PC-3 (cell line): ENCODE measurements around the gene NLRP4. TPM values are rescaled to one million over a fixed set of nuclear protein-coding genes. Genes with fewer than 3 reads are reported as not detected.

Experiments
- ATAC-seq: fragments of 200-7000 bp; cut with Tn5 transposase; 2 replicates; pipeline ENCODE4 v1.9.1; 2020; ENCODE audit warnings: mild to moderate bottlenecking, moderate library complexity
- BruUV-seq: library from RNA; stranded (reverse); fragments of 400-500 nt; replicated peaks from 2 replicates; lab custom pipeline; 2021; lab: Mats Ljungman, UMichigan
- CTCF ChIA-PET: fragments of 300-600 bp; sonication (Branson Sonifier 250); formaldehyde crosslinking; loops from one replicate; lab custom pipeline; 2022; ENCODE audit warnings: antibody characterized with exemption; lab: Charles Lee
- POLR2A ChIA-PET: fragments of 300-600 bp; sonication (Branson Sonifier 250); formaldehyde crosslinking; loops from one replicate; lab custom pipeline; 2022; ENCODE audit warnings: antibody characterized with exemption; ENCODE audit not compliant: unreplicated experiment; lab: Charles Lee
- DNase-seq: peaks from one replicate; pipeline ENCODE4 v3.0.0-alpha.2; 2015
- H2AFZ ChIP-seq: fragments of 300-600 bp; sonication (generic); 2 replicates; pipeline ENCODE4 v1.6.0; 2016; ENCODE audit warnings: antibody characterized with exemption, low read length
- H3F3A ChIP-seq: fragments of 300-600 bp; sonication (generic); one replicate; pipeline ENCODE4 v1.6.0; 2017; ENCODE audit warnings: antibody characterized with exemption, low read length, control low read depth, mild to moderate bottlenecking; ENCODE audit not compliant: unreplicated experiment
- H3K27ac ChIP-seq: fragments of 300-600 bp; sonication (generic); 2 replicates; pipeline ENCODE4 v1.5.1; 2016; ENCODE audit warnings: mild to moderate bottlenecking, low read length
- H3K27me3 ChIP-seq: fragments of 300-600 bp; sonication (generic); 2 replicates; pipeline ENCODE4 v1.6.1; 2016; ENCODE audit warnings: low read length, mixed read lengths
- H3K36me3 ChIP-seq: fragments of 300-600 bp; sonication (generic); 2 replicates; pipeline ENCODE4 v1.6.1; 2016; ENCODE audit warnings: low read depth, mixed run types, low read length, mixed read lengths
- H3K4me1 ChIP-seq: fragments of 300-600 bp; sonication (generic); 2 replicates; pipeline ENCODE4 v1.5.1; 2016; ENCODE audit warnings: low read length; ENCODE audit not compliant: insufficient read depth
- H3K4me2 ChIP-seq: fragments of 300-600 bp; sonication (generic); 2 replicates; pipeline ENCODE4 v1.6.0; 2016; ENCODE audit warnings: low read length
- H3K4me3 ChIP-seq: fragments of 300-600 bp; sonication (generic); 2 replicates; pipeline ENCODE4 v1.5.1; 2016; ENCODE audit warnings: mild to moderate bottlenecking, low read length, mixed read lengths
- H3K79me2 ChIP-seq: fragments of 300-600 bp; sonication (generic); 2 replicates; pipeline ENCODE4 v1.6.1; 2017; ENCODE audit warnings: low read length, mixed read lengths
- H3K9ac ChIP-seq: fragments of 300-600 bp; sonication (generic); 2 replicates; pipeline ENCODE4 v1.6.0; 2016; ENCODE audit warnings: mild to moderate bottlenecking, low read length
- H3K9me2 ChIP-seq: fragments of 300-600 bp; sonication (generic); replicated peaks from 2 replicates; pipeline ENCODE4 v1.6.1; 2016; ENCODE audit warnings: mixed run types, low read length, mixed read lengths
- H3K9me3 ChIP-seq: fragments of 300-600 bp; sonication (generic); 2 replicates; pipeline ENCODE4 v1.6.1; 2016; ENCODE audit warnings: low read length, mixed read lengths
- H4K20me1 ChIP-seq: fragments of 300-600 bp; sonication (generic); 2 replicates; pipeline ENCODE4 v1.6.1; 2016; ENCODE audit warnings: low read length, mixed read lengths
- EZH2 ChIP-seq: fragments of 300-600 bp; sonication (generic); IDR thresholded peaks from one replicate; pipeline ENCODE4 v1.6.1; 2017; ENCODE audit warnings: antibody characterized with exemption, mild to moderate bottlenecking, low read length; ENCODE audit not compliant: unreplicated experiment
- EZH2phosphoT487 ChIP-seq: fragments of 300-600 bp; sonication (generic); IDR thresholded peaks from 2 replicates; pipeline ENCODE4 v1.6.1; 2018; ENCODE audit warnings: mild to moderate bottlenecking, antibody characterized with exemption, low read length, borderline replicate concordance
- intact Hi-C: fragments of 100-400 bp; cut with micrococcal nuclease; formaldehyde crosslinking; loops from 2 replicates; pipeline ENCODE4 v1.9.0; 2023
- total RNA-seq: library from RNA; depleted of rRNA; stranded (reverse); fragments of >200 nt; gene quantifications from 2 replicates; pipeline ENCODE4 v1.2.3, GENCODE V29; 2014
- TF ChIP-seq, protein P1 (sequence below): fragments of 300-600 bp; sonication (generic); conservative IDR thresholded peaks from 2 replicates; pipeline ENCODE4 v1.5.1; 2017; ENCODE audit warnings: antibody characterized with exemption, low read depth, mild to moderate bottlenecking, low read length

The NLRP4 gene
- total RNA-seq, 1 experiment from 2014 or later, result not detected

DNA sequence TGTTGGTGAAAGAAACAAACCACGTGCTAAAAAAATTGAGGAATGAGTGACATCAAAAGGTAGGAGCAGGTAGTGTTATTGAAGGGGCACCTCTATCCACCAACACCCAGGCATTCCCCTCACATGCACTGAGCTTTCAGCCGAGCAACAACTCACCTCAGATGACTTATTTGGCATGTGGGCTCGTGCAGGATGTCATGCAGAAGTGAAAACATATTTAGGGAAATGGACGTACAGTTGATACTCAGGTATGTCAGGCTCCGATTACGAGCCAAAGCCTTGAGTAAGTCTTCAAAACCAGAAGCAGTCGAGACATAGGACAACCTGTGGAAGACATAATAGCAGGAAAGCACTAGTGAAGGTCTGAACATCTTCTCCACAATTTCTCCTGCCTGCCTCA is 34.9 kb upstream of the NLRP4 start:
- intact Hi-C loops, result no loop called here
- no peak for ATAC-seq
- Histone ChIP-seq H3K4me1 (no peaks in the 10 kb centered on the region), H3K9me2 (no peaks in the 10 kb centered on the region), H3K36me3 (no peaks in the 10 kb centered on the region), H3K79me2 (no peaks in the 10 kb centered on the region), H3F3A (no peaks in the 10 kb centered on the region), H3K27me3 (peaks cover 72% of the 10 kb centered on the region), H3K4me3 (no peak overlapping the region), H4K20me1 (no peaks in the 10 kb centered on the region), H3K9ac (no peak overlapping the region), H3K9me3 (peaks cover 4% of the 10 kb centered on the region; the same call in 1 of the 2 replicates), H3K4me2 (no peak overlapping the region), H3K27ac (no peak overlapping the region), H2AFZ (no peak overlapping the region)
- no TSS peak for BruUV-seq
- DNase-seq, result no peak
- no peak for TF ChIP-seq EZH2phosphoT487
- TF ChIP-seq EZH2, result no peak
- TF ChIP-seq, protein P1, sequence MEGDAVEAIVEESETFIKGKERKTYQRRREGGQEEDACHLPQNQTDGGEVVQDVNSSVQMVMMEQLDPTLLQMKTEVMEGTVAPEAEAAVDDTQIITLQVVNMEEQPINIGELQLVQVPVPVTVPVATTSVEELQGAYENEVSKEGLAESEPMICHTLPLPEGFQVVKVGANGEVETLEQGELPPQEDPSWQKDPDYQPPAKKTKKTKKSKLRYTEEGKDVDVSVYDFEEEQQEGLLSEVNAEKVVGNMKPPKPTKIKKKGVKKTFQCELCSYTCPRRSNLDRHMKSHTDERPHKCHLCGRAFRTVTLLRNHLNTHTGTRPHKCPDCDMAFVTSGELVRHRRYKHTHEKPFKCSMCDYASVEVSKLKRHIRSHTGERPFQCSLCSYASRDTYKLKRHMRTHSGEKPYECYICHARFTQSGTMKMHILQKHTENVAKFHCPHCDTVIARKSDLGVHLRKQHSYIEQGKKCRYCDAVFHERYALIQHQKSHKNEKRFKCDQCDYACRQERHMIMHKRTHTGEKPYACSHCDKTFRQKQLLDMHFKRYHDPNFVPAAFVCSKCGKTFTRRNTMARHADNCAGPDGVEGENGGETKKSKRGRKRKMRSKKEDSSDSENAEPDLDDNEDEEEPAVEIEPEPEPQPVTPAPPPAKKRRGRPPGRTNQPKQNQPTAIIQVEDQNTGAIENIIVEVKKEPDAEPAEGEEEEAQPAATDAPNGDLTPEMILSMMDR, result no peak
- ChIA-PET POLR2A (no interaction called here), CTCF (no interaction called here)

DNA sequence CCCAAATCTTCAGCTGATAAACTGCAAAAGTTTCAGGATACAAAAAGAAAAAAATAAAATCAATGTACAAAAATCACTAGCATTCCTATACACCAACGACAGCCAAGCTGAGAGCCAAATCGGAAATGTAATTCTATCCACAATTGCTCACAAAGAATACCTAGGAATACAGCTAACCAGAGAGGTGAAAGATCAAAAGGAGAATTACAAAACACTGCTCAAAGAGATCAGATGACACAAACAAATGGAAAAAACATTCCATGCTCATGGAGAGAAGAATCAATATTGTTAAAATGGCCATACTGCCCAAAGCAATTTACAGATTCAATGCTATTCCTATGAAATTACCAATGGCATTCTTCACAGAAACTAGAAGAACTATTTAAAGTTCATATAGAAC is 34.1 kb upstream of the NLRP4 start:
- H3K27me3 ChIP-seq, result peaks cover 72% of the 10 kb centered on the region
- H3K4me1 ChIP-seq, result no peaks in the 10 kb centered on the region
- TF ChIP-seq, protein P1, result no peak
- TF ChIP-seq EZH2, result no peak
- no peak for TF ChIP-seq EZH2phosphoT487
- no peak overlapping the region for H3K27ac ChIP-seq
- H3K79me2 ChIP-seq, result no peaks in the 10 kb centered on the region
- H3K9ac ChIP-seq, result no peak overlapping the region
- CTCF ChIA-PET, result no interaction called here
- H2AFZ ChIP-seq, result no peak overlapping the region
- H3F3A ChIP-seq, result no peaks in the 10 kb centered on the region
- H3K36me3 ChIP-seq, result no peaks in the 10 kb centered on the region
- no TSS peak for BruUV-seq
- H3K9me2 ChIP-seq, result no peaks in the 10 kb centered on the region
- intact Hi-C loops, result no loop called here
- DNase-seq (peak; percentile 16), ATAC-seq (no peak)
- H3K9me3 ChIP-seq, result peaks cover 4% of the 10 kb centered on the region; the same call in 1 of the 2 replicates
- no peak overlapping the region for H3K4me2 ChIP-seq
- POLR2A ChIA-PET, result no interaction called here
- no peaks in the 10 kb centered on the region for H4K20me1 ChIP-seq
- H3K4me3 ChIP-seq, result no peak overlapping the region

DNA sequence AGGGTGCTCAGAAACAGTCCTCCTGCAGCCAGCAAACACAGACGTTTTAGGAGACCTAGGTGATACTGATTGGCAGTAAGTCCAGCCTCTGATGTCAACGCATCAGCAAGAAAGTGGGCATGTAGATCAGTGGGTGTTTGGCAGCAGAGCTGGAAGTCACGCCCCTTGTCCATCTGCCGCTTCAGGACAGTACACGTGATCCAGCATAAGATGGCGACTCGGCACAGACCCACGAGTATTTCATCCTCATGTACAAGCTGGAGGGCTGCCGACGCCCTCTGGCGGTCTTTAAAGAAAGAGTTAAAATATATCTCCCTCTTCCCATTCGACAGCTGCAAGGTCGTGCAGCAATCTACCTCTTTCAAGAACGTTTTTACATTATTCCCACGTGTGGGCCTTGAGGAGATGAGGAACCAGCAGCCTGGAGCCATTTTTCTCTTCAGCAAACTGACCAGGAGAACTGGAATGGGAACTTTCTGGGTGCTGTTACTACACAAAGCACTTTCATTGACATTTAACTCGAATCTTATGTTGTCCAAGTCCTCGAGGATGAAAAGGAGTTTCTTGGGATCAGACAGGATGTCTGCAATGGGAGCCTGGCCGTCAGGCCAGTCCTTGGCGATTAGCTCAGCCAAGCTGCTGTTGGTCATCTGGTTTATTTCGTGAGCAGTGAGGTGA is 26.8 kb upstream of the NLRP4 start:
- ATAC-seq, result peak; percentile 85
- no peaks in the 10 kb centered on the region for H3K79me2 ChIP-seq
- DNase-seq, result peak; percentile 80
- no peaks in the 10 kb centered on the region for H3K4me1 ChIP-seq
- H2AFZ ChIP-seq, result peak overlapping the region; percentile 89
- intact Hi-C loops, result no loop called here
- no peak overlapping the region for H3K27ac ChIP-seq
- H3K9me3 ChIP-seq, result no peaks in the 10 kb centered on the region
- BruUV-seq, result no TSS peak
- 0 out of 2 replicates have a peak overlapping the region, but pooled peaks have one; percentile 35 for H3K4me2 ChIP-seq
- peaks cover 53% of the 10 kb centered on the region for H3K27me3 ChIP-seq
- H4K20me1 ChIP-seq, result no peaks in the 10 kb centered on the region
- H3K36me3 ChIP-seq, result no peaks in the 10 kb centered on the region
- H3K9me2 ChIP-seq, result no peaks in the 10 kb centered on the region
- no peak overlapping the region for H3K9ac ChIP-seq
- ChIA-PET POLR2A (no interaction called here), CTCF (interaction anchor here (0.6 to 1.2 kb wide), 3 partner anchors 14 to 185 kb away, joined by 6 read pairs; partner anchors contain the start of gene ZNF784)
- H3K4me3 ChIP-seq, result no peak overlapping the region
- TF ChIP-seq, protein P1, result peak; percentile 85
- TF ChIP-seq EZH2phosphoT487, result no peak
- no peaks in the 10 kb centered on the region for H3F3A ChIP-seq
